CD4-positive, alpha-beta T cell treated with Interleukin-17A for 4 hours (primary cell): ENCODE data around the gene GRID1.
A peak's percentile ranks its signal among the peaks of the same experiment; 100 is the strongest.
"Not testable (repeated sequence)": the region's sequence is repeated elsewhere in the genome, so short reads cannot be mapped to it uniquely, and the experiment has no call there.

ENCODE experiments used
- DNase-seq: peaks from one replicate; pipeline ENCODE4 v3.0.0-alpha.2; 2020; ENCODE audit warnings: mixed read lengths

Gene GRID1

DNA sequence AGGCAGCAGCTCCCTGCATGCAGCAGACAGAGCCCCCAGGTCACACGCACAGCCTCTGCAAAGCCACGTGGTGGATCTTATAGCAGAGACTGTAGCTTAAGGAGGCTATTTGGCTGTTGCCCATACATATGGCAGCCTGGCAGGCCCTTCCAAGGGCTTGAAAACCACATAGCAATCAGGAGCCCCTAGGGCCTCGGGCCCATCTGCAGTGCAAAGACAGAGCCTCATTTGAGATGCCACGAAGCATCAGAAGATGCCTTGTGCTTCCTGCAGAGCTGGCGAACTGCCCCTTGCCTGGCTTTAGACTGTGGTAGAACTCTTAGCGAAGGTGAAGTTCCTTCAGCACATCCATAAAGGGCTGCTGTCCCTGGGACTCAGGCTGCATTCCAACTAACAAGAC lies 309.9 kb downstream of the GRID1 start:
- no peak for DNase-seq

DNA sequence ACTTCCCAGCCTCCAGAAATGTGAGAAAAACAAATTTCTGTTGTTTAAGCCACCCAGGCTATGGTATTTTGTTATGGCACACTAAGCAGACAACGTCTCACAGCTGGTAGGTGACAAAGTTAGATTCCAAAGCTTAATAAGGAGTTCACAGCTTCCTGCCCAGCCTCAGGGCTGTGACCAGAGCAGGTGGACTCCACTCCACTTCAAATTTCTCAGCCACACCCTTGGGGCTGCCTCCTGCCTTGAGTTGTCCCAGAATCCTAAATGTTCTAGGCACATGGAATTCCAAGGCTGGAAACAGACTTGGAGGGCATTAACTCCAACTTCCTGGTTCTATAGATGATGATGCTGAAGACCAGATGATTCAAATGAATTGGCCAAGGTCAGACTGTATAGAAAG lies 310.7 kb downstream of the GRID1 start:
- no peak for DNase-seq

GRCh38 chr10:86053675-86054074 lies 312.9 kb downstream of the GRID1 start:
- DNase-seq = no peak

- DNase-seq = no peak
Observed at GRCh38 chr10:86051586-86051985, 315.0 kb downstream of the GRID1 start.

GRCh38 chr10:86049442-86049841 lies 317.2 kb downstream of the GRID1 start:
- no peak for DNase-seq

GRCh38 chr10:86048973-86049372 lies 317.6 kb downstream of the GRID1 start:
- DNase-seq = no peak

GRCh38 chr10:86048571-86048970 lies 318.0 kb downstream of the GRID1 start:
- no peak for DNase-seq

DNA sequence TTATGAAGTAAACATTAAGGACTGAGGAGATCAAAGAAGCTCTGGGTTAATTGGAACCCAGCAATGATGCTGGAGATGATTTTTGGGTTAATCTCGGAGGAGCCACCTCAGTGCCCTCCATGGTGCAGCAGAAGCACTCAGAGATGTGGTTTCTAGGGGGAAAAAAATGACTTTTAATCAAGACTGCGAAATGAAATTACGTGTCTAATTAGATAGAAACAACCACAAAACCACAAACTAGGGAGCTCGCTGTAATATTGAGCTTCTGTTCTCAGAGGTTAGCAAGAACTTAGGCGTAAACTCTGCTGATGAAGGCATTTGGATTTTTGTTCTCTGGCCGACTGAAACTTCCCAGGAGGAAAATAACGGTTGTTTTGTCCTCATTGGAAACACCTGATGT lies 319.0 kb downstream of the GRID1 start:
- no peak for DNase-seq

DNA sequence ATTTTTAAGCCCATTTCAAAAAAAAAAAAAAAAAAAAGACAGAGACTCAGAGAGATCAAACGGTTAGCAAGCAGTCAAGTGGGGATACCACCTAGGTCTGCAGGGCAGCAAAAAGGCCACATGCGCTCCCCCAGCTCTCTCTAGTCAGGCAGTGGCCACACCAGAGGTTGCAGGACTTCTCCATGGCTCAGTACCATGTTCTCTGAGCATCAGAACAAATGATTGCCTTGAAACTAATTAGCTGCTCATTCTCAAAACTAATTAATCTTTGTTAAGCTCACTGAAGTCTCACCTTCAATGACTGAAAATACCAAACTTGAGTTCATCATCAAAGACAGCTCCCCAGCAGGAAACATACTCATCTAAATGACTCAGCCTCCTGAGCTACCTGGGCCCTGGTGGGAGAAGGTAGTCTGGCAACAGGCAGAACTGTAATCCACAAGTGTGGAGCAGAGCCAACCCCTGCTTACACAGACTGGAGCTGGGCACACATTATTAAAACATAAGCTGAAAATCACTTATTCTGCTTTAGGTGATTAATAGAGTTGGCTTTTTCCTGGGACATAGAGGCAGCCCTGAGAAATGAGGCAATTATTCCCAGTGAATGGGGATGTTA lies 319.6 kb downstream of the GRID1 start:
- DNase-seq = peak; percentile 8

GRCh38 chr10:86045896-86046295 lies 320.7 kb downstream of the GRID1 start:
- no peak for DNase-seq

DNA sequence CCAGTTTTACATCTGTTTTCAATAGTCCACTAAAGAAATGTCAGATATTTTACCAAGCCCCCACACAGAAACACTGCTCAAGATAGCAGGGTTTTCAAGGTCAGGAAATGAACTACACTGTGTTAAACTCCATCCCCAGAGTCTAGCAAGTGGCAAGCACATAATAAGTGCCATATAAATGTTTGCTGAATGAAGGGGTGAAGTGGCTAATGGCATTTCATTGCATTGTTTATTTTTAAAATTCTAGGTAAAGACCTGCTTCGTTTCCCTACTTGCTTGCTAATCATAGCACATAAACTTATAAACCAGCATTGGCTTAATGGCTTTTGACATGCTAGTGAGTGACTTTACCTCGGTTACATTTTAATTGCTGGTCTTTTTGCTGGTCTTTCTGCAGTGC lies 322.6 kb downstream of the GRID1 start:
- no peak for DNase-seq

- no peak for DNase-seq
Observed at GRCh38 chr10:86043236-86043635, 323.4 kb downstream of the GRID1 start.

- DNase-seq = no peak
Observed at GRCh38 chr10:86042161-86042560, 324.4 kb downstream of the GRID1 start.

GRCh38 chr10:86041116-86041515 lies 325.5 kb downstream of the GRID1 start:
- DNase-seq = no peak

- no peak for DNase-seq
Observed at GRCh38 chr10:86038371-86038770, 328.2 kb downstream of the GRID1 start.

DNA sequence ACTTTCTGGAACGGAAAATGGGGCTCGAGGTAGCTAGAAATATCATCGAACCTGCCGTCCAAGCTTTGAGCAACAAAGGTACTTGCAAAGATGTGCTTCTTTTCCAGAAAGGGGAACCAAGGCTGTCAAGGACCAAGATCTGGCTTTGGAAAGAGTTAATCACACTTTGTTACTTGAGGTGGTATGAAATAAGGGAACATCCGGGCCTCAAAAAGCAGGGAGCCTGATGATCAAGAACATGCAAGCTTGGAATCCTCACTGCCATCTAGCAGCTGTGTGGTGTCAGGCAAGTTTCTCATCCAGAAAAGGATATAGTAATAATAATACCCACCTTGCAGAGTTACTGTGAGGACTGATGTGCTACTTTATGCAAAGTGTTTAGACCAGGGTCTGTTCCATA lies 329.5 kb downstream of the GRID1 start:
- DNase-seq = no peak

- DNase-seq = no peak
Observed at GRCh38 chr10:86036544-86036831, 330.1 kb downstream of the GRID1 start.

GRCh38 chr10:86035791-86036543 lies 330.6 kb downstream of the GRID1 start:
- no peak for DNase-seq

DNA sequence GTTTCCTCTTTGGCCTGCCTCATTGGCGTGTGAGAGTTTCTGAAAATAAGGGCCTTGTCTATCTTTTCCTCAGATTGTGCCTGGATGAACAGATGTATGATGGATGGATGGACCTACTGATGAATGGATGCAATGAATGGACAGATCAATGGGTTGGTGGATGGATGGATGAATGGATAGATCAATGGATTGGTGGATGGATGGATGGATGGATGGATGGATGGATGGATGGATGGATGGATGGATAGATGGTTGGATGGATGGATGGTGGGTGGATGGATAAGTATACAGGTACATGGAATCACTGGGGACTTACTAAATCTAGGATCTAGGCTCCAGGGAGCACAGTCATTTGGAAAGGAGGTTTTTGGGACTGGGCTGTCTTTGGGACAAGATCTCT lies 331.9 kb downstream of the GRID1 start:
- DNase-seq = no peak

GRCh38 chr10:86033581-86033980 lies 333.0 kb downstream of the GRID1 start:
- DNase-seq = no peak

DNA sequence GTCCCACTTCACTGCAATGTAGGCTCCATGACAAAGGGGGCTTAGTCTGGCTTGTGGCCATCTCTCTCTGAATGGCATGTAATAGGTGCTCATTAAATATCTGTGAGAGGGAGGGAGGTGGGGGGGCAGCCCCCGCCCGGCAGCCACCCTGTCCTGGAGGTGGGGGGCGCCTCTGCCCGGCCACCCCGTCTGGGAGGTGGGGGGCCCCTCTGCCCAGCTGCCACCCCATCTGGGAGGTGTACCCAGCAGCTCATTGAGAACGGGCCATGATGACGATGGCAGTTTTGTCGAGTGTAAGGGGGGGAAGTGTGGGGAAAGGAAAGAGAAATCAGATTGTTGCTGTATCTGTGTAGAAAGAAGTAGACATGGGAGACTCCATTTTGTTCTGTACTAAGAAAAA lies 334.5 kb downstream of the GRID1 start:
- not testable (repeated sequence) for DNase-seq

- DNase-seq = no peak
Observed at GRCh38 chr10:86030312-86030711, 336.3 kb downstream of the GRID1 start.

- DNase-seq = no peak
Observed at GRCh38 chr10:86027346-86027745, 339.2 kb downstream of the GRID1 start.

DNA sequence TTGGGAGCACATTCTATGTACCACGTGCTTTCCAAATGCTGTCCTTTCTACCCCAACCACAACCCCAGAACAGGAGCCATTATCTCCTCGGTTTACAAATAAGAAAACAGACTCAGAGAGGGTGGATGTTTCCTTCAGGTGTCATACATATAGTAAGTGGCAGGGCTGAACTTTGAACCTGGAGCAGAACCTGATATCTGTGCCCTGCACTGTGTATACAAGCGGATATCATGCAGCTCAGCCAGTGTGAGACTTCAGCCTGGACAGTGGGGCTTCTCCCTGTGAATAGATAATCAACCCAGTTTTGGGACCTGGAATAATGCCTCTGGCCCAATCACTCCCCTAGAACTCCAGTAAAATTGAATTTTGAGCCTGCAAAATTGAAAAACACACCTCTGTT lies 341.1 kb downstream of the GRID1 start:
- DNase-seq = no peak
